ENCODE measurements around the gene PPFIA3. TPM values are rescaled to one million over a fixed set of nuclear protein-coding genes. Genes with fewer than 3 reads are reported as not detected.
"Not testable (repeated sequence)": the region's sequence is repeated elsewhere in the genome, so short reads cannot be mapped to it uniquely, and the experiment has no call there.

Gene PPFIA3
- total RNA-seq: 3.5 TPM

DNA sequence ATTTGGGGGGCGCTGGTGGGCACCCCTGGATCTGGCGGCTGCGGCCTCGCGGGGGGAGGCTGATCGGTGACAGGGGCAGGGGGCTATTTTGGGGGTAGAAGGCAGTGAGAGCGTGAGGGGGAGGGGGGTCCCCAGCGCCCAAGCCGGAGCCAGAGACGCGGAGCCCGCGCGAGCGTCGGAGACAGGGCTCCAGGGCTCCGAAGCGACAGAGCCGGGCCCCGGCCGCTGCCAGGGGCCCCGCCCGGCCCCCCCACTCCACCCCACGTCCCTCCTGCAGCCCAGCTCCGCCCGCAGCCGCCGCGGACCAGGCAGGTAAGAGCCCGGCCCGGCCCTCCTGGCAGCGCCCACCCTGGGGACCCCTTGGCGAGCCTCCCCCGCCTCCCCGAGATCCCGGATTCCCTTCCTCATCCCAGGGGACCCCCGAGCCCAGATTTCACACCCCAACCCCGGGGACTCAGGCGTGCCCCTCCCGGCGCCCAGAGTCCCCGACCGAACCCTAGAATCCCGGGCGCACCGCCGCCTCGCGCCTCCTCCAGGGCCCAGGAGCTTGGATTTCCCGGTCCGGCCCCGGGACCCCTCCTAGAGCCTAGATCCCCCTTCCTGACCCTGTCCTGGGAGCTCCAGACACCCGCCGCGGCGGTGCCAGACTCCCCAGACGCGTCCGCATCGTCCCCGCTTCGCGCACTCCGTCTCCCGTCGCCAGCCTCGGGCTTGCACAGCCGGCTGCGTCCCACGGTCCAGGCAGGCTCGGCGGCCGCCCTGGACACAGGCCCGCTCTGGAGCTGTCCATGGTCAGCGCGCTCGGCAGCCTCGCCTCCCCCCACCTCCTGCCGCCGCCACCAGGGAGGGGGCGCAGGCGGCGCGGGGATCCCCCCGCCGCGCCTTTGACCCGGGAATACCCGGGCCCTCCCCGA, at the start of gene PPFIA3:
Gene PPFIA3, plus strand, starts transcription at position 134 of the 914 bp plus-strand sequence. CDS start 8,330 bp downstream, outside the sequence.
- DNase-seq (ENCODE audit: low read depth in 2 of 3, low spot score in 2 of 3): no peak

DNA sequence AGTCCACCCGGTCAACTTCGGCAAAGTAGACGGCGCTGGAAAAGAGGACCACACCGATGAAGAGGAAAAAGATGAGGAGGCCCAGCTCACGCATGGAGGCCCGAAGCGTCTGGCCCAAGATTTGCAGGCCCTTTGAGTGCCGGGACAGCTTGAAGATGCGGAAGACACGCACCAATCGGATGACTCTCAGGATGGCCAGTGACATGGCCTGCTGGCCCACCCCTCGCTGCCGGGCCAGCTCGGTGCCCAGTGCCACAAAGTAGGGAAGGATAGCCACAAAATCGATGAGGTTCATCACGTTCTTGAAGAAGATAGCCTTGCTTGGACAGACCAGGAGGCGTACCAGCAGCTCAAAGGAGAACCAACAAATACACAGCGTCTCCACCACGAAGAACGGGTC, 48.9 kb upstream of the PPFIA3 start:
- DNase-seq (ENCODE audit: low read depth in 2 of 3, low spot score in 2 of 3): no peak

- DNase-seq (ENCODE audit: low read depth in 2 of 3, low spot score in 2 of 3): peak in 1 of 3 donors; percentile 25
These were observed 47.3 kb upstream of the PPFIA3 start for GRCh38 chr19:49071860-49072547.

- no peak for DNase-seq (ENCODE audit: low read depth in 2 of 3, low spot score in 2 of 3)
These were observed 45.6 kb upstream of the PPFIA3 start for GRCh38 chr19:49073514-49074378.

GRCh38 chr19:49074869-49075268, 44.5 kb upstream of the PPFIA3 start:
- not testable (repeated sequence) for DNase-seq (ENCODE audit: low read depth in 2 of 3, low spot score in 2 of 3)

GRCh38 chr19:49080392-49080791, 39.0 kb upstream of the PPFIA3 start:
- DNase-seq (ENCODE audit: low read depth in 2 of 3, low spot score in 2 of 3): no peak

DNA sequence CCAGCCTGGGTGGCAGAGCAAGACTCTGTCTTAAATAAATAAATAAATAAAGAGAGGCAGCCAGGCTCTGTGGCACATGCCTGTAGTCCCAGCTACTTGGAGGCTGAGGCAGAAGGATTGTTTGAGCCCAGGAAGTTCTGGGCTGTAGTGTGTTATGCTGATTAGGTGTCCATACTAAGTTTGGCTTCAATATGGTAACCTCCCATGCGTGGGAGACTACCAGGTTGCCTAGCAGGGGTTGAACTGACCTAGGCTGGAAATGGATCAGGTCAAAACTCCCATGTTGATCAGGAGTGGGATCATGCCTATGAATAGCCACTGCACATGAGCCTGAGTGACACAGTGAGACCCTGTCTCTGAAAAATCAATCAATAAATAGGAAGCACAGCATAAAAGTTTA, 38.1 kb upstream of the PPFIA3 start:
- DNase-seq (ENCODE audit: low read depth in 2 of 3, low spot score in 2 of 3): no peak

DNA sequence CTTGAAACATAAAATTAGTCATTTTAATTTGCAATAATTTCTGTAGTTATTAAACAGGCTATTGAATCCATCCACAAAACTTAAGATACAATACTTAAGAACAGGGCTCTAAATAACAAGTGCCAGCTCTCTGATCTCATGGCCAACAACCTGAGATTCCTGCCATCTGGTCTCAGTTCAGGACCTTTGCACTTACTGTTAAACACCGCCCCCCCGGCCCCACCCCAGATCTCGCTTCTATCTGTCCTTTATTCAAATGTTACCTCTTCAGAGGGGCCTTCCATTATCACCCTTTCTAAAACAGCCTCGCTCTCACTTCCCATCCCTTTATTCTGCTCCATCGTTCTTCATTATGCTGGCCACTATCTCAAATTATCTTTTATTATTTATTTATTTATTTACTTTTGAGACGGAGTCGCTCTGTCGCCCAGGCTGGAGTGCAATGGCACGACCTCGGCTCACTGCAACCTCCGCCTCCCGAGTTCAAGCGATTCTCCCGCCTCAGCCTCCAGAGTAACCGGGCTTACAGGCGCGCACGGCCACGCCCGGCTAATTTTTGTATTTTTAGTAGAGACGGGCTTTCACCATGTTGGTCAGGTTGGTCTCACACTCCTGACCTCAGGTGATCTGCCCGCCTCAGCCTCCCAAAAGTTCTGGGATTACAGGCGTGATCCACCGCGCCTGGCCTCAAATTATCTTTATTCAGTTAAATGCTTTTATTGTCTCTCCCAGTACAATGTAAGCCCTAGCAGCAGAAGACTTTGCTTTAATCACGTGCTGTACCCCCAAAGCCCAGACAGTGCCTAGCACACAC, 34.9 kb upstream of the PPFIA3 start:
- no peak for DNase-seq (ENCODE audit: low read depth in 2 of 3, low spot score in 2 of 3)

DNA sequence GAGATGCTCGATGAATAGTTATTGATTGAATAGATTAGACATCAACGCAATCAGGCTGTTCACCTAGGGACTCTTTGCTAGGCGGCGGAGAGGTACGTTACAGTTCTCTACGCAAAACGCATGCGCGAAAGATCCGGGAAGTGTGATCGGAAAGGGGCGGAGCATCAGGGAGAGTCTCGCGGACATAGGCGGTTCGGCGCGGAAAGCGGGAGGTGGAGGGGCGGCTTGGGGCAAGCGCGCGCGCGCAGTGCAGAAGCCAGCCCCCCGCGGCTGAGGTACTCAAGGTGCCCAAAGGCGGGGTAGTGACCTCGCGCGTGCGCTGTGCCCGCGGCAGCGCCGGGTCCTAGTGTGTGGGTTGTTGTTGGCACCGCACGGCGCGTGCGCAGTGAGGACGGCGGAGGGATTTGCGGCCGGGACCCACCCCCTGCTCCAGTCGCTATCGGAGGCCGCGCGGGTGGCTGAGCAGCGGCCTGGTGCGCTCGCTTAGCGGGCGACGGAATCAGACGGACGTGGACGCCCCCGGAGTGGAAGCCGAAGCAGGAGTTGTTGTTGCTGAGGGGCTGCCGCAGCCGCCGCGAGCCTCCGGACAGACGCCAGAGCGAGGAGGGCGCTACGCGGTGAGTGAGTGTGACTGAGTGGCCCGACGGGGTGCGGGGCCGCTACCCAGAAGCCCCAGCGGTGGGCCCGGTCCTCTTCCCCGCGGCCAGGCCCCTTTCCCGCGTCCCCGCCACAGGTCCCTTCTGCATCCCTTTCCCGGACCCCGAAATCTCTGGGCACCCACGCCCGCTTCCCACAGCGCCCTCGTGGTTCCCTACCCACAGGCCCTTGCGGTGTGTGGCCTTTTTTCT, 34.1 kb upstream of the PPFIA3 start, which contains the start of gene SNRNP70:
Gene SNRNP70, plus strand, starts transcription at position 432 of the 848 bp plus-strand sequence. CDS start 964 bp downstream, outside the sequence.
- DNase-seq (ENCODE audit: low read depth in 2 of 3, low spot score in 2 of 3): peak; percentile 99 to 100 (median 100)

DNA sequence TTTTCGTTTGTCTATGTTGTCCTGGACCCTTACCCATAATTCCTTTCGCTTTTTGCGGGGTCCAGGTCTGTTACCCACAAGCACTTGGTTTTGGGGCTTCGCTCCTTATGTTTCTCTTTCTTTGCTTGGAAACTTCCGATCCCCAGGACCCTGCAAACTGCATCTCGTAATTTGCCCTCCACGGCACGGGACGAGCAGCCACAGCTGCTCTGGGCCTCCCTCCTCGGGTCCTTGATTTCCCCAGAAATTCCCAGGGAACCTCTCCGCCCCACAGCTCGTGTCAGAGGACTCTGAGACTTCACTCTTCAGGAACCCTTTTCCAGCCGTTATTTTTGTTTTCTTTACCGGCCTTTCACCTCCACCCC, 33.5 kb upstream of the PPFIA3 start:
- no peak for DNase-seq (ENCODE audit: low read depth in 2 of 3, low spot score in 2 of 3)

GRCh38 chr19:49086296-49086695, 33.0 kb upstream of the PPFIA3 start:
- no peak for DNase-seq (ENCODE audit: low read depth in 2 of 3, low spot score in 2 of 3)

GRCh38 chr19:49091391-49092038, 27.8 kb upstream of the PPFIA3 start:
- no peak for DNase-seq (ENCODE audit: low read depth in 2 of 3, low spot score in 2 of 3)

GRCh38 chr19:49092686-49093085, 26.7 kb upstream of the PPFIA3 start:
- DNase-seq (ENCODE audit: low read depth in 2 of 3, low spot score in 2 of 3): no peak

- DNase-seq (ENCODE audit: low read depth in 2 of 3, low spot score in 2 of 3): no peak
These were observed 24.6 kb upstream of the PPFIA3 start for GRCh38 chr19:49094505-49095482.

- DNase-seq (ENCODE audit: low read depth in 2 of 3, low spot score in 2 of 3): peak; percentile 64 to 86 (median 69)
These were observed 21.7 kb upstream of the PPFIA3 start for GRCh38 chr19:49097453-49098288.

DNA sequence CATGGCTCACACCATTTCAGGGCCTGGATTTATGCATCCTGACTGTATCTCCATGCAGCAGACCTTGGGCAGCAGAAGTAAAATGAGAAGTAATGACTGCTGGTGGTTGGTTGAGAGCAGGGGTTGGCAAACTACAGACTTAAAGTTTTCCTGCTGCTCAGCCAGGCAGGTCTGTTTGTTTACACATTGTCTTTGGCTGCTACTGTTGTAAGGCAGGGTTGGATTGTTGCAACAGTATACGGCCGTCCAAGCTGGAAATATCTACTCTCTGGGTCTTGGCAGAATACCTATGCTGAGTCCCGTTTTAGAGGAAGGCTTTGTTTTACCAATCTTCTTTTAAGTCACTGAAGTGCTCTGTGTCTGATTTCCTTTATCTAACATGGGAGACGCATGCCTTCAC, 20.5 kb upstream of the PPFIA3 start:
- no peak for DNase-seq (ENCODE audit: low read depth in 2 of 3, low spot score in 2 of 3)
